Mucosa of descending colon (tissue), 3 donors: ENCODE measurements around the gene XG. TPM values are rescaled to one million over a fixed set of nuclear protein-coding genes. Genes with fewer than 3 reads are reported as not detected.

Experiments used
- ATAC-seq: fragments of 200-7000 bp; cut with Tn5 transposase; one replicate; pipeline ENCODE4 v1.9.1; 2020; ENCODE audit warnings: mild to moderate bottlenecking, moderate library complexity
- DNase-seq, 3 donors: peaks; one replicate each; pipeline ENCODE4 v3.0.0-alpha.2; 2020
- H3K36me3 ChIP-seq: fragments of 200-600 bp; one replicate; pipeline ENCODE4 v1.8.0; 2021; ENCODE audit warnings: low read depth, mild to moderate bottlenecking
- H3K4me1 ChIP-seq: fragments of 200-600 bp; one replicate; pipeline ENCODE4 v1.8.0; 2021; ENCODE audit warnings: low read depth, mild to moderate bottlenecking
- H3K4me3 ChIP-seq: fragments of 200-600 bp; one replicate; pipeline ENCODE4 v1.8.0; 2021; ENCODE audit warnings: mild to moderate bottlenecking
- H3K9me3 ChIP-seq: fragments of 200-600 bp; one replicate; pipeline ENCODE4 v1.8.0; 2021; ENCODE audit warnings: mild to moderate bottlenecking
- intact Hi-C, 2 donors: fragments of 100-400 bp; cut with DNase I in 1 of 2; cut with micrococcal nuclease in 1 of 2; formaldehyde crosslinking; loops; one replicate each; pipeline versions ENCODE4 v1.11.0 to v1.11.1; 2022; cut with DNase I, micrococcal nuclease
- total RNA-seq, 3 donors: library from RNA; stranded (reverse); fragmentation: NEBNext Ultra II Directional in 2 of 3; extraction: Animal tissue kit (Norgen Biotek cat#: 25700) in 2 of 3; gene quantifications; one replicate each; pipeline versions ENCODE4 v1.2.1 to v1.2.4, GENCODE V29; 2021 to 2023
- TF ChIP-seq, protein P1 (sequence below): fragments of 200-600 bp; IDR thresholded peaks from one replicate; pipeline ENCODE4 v1.8.0; 2022; ENCODE audit warnings: antibody characterized with exemption, mild to moderate bottlenecking
- donor health status: DM: no; HTN: no; CAD: no; lungs with moderate emphysema.
- donor health status: DM: no; HTN: no; CAD: no.
- donor health status: DM: no; HTN: yes; CAD: no.

XG gene
- total RNA-seq, 3 donors from 2014 or later, result 2.6 TPM; not detected in 2

DNA sequence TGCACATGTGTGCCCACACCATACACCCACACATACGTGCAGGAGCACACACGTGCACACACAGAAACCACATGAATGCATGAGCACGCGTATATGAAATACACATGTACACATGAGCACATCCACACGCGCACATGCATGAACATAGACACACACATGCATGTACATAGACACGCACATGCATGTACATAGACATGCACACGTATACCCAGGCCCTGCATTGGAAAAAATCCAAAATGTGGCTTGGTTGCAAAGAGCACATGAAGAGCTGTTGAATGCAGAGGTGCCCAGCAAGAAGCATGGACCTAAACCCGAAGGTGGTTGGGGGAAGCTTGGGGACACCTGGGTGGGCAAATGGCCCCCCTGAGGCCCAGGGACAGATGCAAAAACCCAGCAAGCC is 42.3 kb upstream of the XG start:
- intact Hi-C loops, result no loop called here
- no peak overlapping the region for H3K4me3 ChIP-seq
- DNase-seq, result peak in 1 of 3 donors; percentile 8
- peaks cover 7% of the 10 kb centered on the region for H3K36me3 ChIP-seq
- ATAC-seq, result no peak
- peaks cover 37% of the 10 kb centered on the region for H3K4me1 ChIP-seq
- H3K9me3 ChIP-seq, result no peaks in the 10 kb centered on the region
- TF ChIP-seq, protein P1, sequence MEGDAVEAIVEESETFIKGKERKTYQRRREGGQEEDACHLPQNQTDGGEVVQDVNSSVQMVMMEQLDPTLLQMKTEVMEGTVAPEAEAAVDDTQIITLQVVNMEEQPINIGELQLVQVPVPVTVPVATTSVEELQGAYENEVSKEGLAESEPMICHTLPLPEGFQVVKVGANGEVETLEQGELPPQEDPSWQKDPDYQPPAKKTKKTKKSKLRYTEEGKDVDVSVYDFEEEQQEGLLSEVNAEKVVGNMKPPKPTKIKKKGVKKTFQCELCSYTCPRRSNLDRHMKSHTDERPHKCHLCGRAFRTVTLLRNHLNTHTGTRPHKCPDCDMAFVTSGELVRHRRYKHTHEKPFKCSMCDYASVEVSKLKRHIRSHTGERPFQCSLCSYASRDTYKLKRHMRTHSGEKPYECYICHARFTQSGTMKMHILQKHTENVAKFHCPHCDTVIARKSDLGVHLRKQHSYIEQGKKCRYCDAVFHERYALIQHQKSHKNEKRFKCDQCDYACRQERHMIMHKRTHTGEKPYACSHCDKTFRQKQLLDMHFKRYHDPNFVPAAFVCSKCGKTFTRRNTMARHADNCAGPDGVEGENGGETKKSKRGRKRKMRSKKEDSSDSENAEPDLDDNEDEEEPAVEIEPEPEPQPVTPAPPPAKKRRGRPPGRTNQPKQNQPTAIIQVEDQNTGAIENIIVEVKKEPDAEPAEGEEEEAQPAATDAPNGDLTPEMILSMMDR, result no peak

DNA sequence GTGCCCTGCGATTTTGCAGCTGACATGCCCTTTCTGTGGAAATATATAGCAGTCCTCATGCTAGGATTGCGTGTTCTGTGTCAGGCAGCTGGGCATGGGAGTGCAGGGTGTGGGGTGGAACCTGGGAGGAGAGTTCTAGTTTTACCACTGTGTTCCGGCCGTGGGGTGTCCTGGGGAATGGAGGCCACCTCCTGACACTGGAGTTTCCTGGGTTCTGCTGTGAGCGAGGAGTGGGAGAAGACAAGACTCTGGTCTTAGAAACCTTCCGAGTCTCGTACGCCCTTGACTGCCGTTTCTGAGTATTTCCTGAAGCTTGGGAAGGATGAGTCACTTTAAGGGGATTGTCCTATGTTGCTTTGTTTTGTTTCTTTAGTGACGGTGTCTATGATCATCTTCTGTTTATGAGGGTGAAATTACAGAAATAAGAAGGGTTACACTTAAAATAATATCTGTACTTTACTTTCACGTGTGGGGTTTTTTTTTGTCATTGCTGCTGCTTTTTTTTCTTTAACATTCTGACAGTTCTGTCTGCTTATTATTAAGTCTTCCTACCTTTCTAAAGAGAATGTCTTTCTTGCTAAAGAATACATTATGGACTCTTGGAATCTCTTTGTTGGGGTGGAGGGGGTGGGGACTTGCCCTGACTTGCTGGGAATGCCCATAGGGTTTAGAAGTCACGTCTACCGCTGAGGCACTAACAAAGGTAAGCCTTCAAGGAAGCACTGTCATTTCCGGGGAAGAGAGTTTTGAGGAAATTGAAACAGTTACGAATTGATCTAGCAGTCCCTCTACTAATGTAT is 41.6 kb upstream of the XG start:
- TF ChIP-seq, protein P1, result no peak

DNA sequence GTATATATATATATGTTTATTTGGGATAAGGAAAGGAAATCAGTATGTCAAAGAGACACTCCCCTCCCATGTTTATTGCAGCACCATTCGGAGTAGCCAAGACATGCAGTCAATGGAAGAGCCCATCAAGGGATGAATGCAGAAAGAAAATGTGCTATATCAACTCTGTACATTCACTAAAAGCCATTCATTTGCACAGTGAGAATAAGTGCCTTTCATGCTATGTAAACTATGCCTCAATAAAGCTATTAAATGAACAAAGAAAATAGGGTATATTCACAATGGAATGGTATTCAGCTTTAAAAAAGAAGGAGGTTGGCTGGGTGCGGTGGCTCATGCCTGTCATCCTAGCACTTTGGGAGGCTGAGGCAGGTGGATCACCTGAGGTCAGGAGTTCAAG is 40.4 kb upstream of the XG start:
- intact Hi-C loops, result no loop called here
- DNase-seq (no peak), ATAC-seq (no peak)
- Histone ChIP-seq H3K4me1 (peaks cover 29% of the 10 kb centered on the region), H3K36me3 (peaks cover 7% of the 10 kb centered on the region), H3K4me3 (no peak overlapping the region), H3K9me3 (no peaks in the 10 kb centered on the region)
- TF ChIP-seq, protein P1, result no peak

More for the DNA sequence above, 41.6 kb upstream of the XG start:
- no peaks in the 10 kb centered on the region for H3K9me3 ChIP-seq
- peak in 2 of 3 donors; percentile 32 to 48 for DNase-seq
- H3K4me3 ChIP-seq, result no peak overlapping the region
- peak; percentile 77 for ATAC-seq
- H3K36me3 ChIP-seq, result peaks cover 7% of the 10 kb centered on the region
- H3K4me1 ChIP-seq, result peaks cover 32% of the 10 kb centered on the region
- intact Hi-C loops, result no loop called here

DNA sequence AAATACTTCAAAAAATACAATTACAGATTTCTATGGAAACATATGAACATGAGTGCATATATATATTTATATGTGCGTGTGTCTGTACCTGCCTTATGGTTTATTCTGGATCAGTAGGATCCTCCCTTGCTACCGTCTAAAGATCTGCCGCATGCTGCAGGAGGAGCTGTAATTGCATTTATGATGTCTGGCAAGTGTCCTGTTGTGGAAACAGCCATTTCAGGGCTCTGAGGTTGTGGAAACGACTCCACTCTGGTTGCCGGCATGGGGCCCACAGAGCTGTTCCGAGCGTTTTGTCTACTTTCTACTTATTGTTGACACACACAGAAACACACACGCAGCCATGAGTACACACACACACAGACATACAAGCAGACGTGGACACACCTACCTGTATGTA is 39.4 kb upstream of the XG start:
- Histone ChIP-seq H3K36me3 (peaks cover 7% of the 10 kb centered on the region), H3K4me1 (peaks cover 20% of the 10 kb centered on the region), H3K9me3 (no peaks in the 10 kb centered on the region), H3K4me3 (no peak overlapping the region)
- peak in 1 of 3 donors; percentile 44 for DNase-seq
- intact Hi-C loops, result no loop called here
- ATAC-seq, result no peak
- TF ChIP-seq, protein P1, result no peak

DNA sequence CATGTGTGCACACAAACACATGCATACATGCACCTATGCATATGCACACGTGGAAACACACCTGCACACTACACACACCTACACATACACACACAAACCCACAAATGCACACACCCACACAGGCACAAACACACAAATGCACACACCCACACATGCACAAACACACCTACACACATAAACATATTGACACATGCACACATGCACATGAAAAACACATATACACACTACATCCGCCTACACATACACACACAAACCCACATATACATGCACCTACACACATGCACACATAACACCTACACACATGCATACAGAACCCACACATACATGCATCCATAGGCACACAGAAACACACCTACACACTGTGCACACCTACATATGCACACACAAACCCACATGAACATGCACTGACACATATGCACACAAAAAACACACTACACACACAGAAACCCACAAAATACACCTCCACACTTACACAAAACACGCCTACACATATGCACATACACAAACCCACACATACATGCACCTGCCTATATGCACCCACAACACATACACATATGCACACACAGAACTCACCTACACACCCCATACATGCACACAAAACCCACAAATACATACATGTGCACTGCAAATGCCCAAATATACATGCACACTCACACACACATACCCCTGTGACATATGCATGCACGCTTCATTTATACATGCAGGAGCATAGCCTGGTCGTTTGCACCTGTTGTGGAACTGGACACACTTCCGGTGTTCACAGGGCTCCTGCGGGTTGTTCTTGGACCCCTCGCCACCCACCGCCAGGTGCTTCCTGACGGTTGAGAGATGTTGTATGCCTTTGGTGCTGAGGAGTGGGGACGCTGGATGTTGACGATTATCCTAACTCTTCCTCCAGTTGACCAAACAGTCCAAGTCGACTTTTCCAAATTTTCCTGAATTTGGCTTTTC is 38.7 kb upstream of the XG start:
- intact Hi-C loops, result no loop called here
- peaks cover 7% of the 10 kb centered on the region for H3K36me3 ChIP-seq
- H3K4me1 ChIP-seq, result peaks cover 14% of the 10 kb centered on the region

More for the DNA sequence above, 38.7 kb upstream of the XG start:
- no peaks in the 10 kb centered on the region for H3K9me3 ChIP-seq
- DNase-seq (no peak), ATAC-seq (no peak)
- TF ChIP-seq, protein P1, result no peak
- H3K4me3 ChIP-seq, result no peak overlapping the region
